Measurements from ENCODE around the gene RARG.

RARG gene

GRCh38 chr12:53231671-53231920, 413 bp downstream of the RARG start:
- H3K9me2 ChIP-seq (replicated peaks; ENCODE audit: low read depth, low read length) = no peaks in the 10 kb centered on the region
- H3K79me2 ChIP-seq (ENCODE audit: insufficient read depth, low read length) = no peaks in the 10 kb centered on the region
- no peaks in the 10 kb centered on the region for H3K36me3 ChIP-seq (ENCODE audit: insufficient read depth, low read length)
- H4K20me1 ChIP-seq (ENCODE audit: insufficient read depth, low read length, poor library complexity, severe bottlenecking) = no peaks in the 10 kb centered on the region
- H3K9me3 ChIP-seq (ENCODE audit: insufficient read depth, low read depth, low read length) = no peaks in the 10 kb centered on the region
- no peak overlapping the region for H3K4me3 ChIP-seq (ENCODE audit: low read length, poor library complexity, severe bottlenecking)
- TF ChIP-seq EZH2phosphoT487 (IDR thresholded peaks at IDR 0.05; ENCODE audit: borderline replicate concordance) (no peak), CTCF (conservative IDR thresholded peaks at IDR 0.05; ENCODE audit: low read length) (no peak)
- no peak overlapping the region for H2AFZ ChIP-seq (ENCODE audit: low read length)
- H3K9ac ChIP-seq (ENCODE audit: low read depth, low read length, poor library complexity, severe bottlenecking) = no peak overlapping the region
- H3F3A ChIP-seq (ENCODE audit: low read depth) = no peaks in the 10 kb centered on the region
- H3K4me1 ChIP-seq (ENCODE audit: insufficient read depth, low read length, poor library complexity, severe bottlenecking) = peaks cover 20% of the 10 kb centered on the region
- no peaks in the 10 kb centered on the region for H3K27me3 ChIP-seq (ENCODE audit: insufficient read depth, low read length, poor library complexity, severe bottlenecking)
- H3K4me2 ChIP-seq (ENCODE audit: low read depth, low read length, poor library complexity, severe bottlenecking) = no peak overlapping the region

- H3K4me2 ChIP-seq (ENCODE audit: low read depth, low read length, poor library complexity, severe bottlenecking) = no peak overlapping the region
Measured at GRCh38 chr12:53230108-53230845, 1.7 kb downstream of the RARG start.

GRCh38 chr12:53229454-53229853, 2.6 kb downstream of the RARG start:
- no peaks in the 10 kb centered on the region for H3K9me2 ChIP-seq (replicated peaks; ENCODE audit: low read depth, low read length)
- peaks cover 19% of the 10 kb centered on the region for H3K4me1 ChIP-seq (ENCODE audit: insufficient read depth, low read length, poor library complexity, severe bottlenecking)
- TF ChIP-seq EZH2phosphoT487 (IDR thresholded peaks at IDR 0.05; ENCODE audit: borderline replicate concordance) (no peak), CTCF (conservative IDR thresholded peaks at IDR 0.05; ENCODE audit: low read length) (no peak)
- H3K79me2 ChIP-seq (ENCODE audit: insufficient read depth, low read length) = no peaks in the 10 kb centered on the region
- H3F3A ChIP-seq (ENCODE audit: low read depth) = no peaks in the 10 kb centered on the region
- no peaks in the 10 kb centered on the region for H4K20me1 ChIP-seq (ENCODE audit: insufficient read depth, low read length, poor library complexity, severe bottlenecking)
- no peak overlapping the region for H3K9ac ChIP-seq (ENCODE audit: low read depth, low read length, poor library complexity, severe bottlenecking)
- H3K27me3 ChIP-seq (ENCODE audit: insufficient read depth, low read length, poor library complexity, severe bottlenecking) = no peaks in the 10 kb centered on the region
- no peaks in the 10 kb centered on the region for H3K9me3 ChIP-seq (ENCODE audit: insufficient read depth, low read depth, low read length)
- H3K4me3 ChIP-seq (ENCODE audit: low read length, poor library complexity, severe bottlenecking) = no peak overlapping the region
- H3K4me2 ChIP-seq (ENCODE audit: low read depth, low read length, poor library complexity, severe bottlenecking) = no peak overlapping the region
- no peaks in the 10 kb centered on the region for H3K36me3 ChIP-seq (ENCODE audit: insufficient read depth, low read length)
- H2AFZ ChIP-seq (ENCODE audit: low read length) = no peak overlapping the region

More at GRCh38 chr12:53230108-53230845, 1.7 kb downstream of the RARG start:
- H2AFZ ChIP-seq (ENCODE audit: low read length) = no peak overlapping the region
- no peak overlapping the region for H3K9ac ChIP-seq (ENCODE audit: low read depth, low read length, poor library complexity, severe bottlenecking)
- no peaks in the 10 kb centered on the region for H4K20me1 ChIP-seq (ENCODE audit: insufficient read depth, low read length, poor library complexity, severe bottlenecking)
- TF ChIP-seq EZH2phosphoT487 (IDR thresholded peaks at IDR 0.05; ENCODE audit: borderline replicate concordance) (no peak), CTCF (conservative IDR thresholded peaks at IDR 0.05; ENCODE audit: low read length) (no peak)
- H3K27me3 ChIP-seq (ENCODE audit: insufficient read depth, low read length, poor library complexity, severe bottlenecking) = no peaks in the 10 kb centered on the region
- H3K36me3 ChIP-seq (ENCODE audit: insufficient read depth, low read length) = no peaks in the 10 kb centered on the region
- H3K4me3 ChIP-seq (ENCODE audit: low read length, poor library complexity, severe bottlenecking) = no peak overlapping the region
- H3F3A ChIP-seq (ENCODE audit: low read depth) = no peaks in the 10 kb centered on the region
- no peaks in the 10 kb centered on the region for H3K9me2 ChIP-seq (replicated peaks; ENCODE audit: low read depth, low read length)
- no peaks in the 10 kb centered on the region for H3K9me3 ChIP-seq (ENCODE audit: insufficient read depth, low read depth, low read length)
- H3K4me1 ChIP-seq (ENCODE audit: insufficient read depth, low read length, poor library complexity, severe bottlenecking) = peaks cover 13% of the 10 kb centered on the region
- H3K79me2 ChIP-seq (ENCODE audit: insufficient read depth, low read length) = no peaks in the 10 kb centered on the region

All from Loucy (cell line).